GM19467 (cell line): ENCODE measurements around the gene CD82.

Experiments used
- ATAC-seq: cut with Tn5 transposase; IDR thresholded peaks from one replicate; pipeline ENCODE4 v1.9.1; 2021; ENCODE audit warnings: mild to moderate bottlenecking, moderate library complexity; ENCODE audit not compliant: unreplicated experiment

Gene CD82

DNA sequence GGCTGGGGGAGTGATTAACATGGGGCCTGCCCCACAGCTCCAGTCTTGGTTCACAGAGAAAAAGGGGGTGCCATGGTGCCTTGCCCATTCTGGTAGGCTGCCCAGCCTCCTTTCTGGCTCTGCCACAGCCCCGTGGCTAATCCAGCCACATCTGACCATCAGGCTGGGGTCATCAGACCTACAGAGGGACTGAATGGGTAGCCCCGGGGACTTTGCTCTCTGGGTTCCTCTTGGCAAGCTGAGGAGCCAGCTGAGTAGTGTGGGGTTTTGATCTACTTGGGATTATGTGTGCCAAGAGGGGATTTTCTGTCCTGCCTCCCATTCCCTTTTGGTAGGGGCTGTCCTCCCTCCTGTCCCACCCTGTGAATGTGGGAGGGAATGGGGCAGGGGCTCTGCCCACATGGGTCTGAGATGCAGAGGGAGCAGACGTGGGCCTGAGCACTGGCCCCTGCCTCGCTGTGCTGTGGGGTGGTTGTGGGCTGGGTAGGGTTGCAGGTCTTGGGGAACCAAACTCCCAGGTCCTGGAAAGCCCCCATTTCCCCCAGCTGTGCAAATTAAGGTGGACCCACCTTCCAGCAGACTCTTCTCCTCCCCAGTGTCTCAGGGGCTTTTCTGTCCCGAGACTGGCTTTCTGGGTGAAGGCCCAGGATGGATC lies 32.0 kb downstream of the CD82 start:
- ATAC-seq: no peak

DNA sequence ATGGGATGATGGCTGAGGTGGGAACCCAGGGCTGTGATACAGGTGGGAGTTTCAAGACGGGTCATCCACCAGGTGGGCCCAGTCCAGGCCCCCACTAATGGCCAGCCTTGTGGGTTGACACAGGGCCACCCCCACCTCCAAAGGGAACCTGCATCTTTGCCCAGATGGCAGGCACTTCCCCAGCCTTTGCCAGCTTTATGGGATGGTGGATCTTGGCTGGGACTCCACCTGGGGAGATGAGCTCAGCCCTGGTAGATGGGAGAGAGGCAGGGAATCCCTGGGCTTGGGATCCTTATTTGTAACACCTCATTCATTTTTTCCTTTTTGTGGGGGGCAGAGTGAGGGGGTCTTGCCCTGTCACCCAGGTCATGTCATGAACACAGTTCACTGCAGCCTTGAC lies 33.4 kb downstream of the CD82 start:
- no peak for ATAC-seq

DNA sequence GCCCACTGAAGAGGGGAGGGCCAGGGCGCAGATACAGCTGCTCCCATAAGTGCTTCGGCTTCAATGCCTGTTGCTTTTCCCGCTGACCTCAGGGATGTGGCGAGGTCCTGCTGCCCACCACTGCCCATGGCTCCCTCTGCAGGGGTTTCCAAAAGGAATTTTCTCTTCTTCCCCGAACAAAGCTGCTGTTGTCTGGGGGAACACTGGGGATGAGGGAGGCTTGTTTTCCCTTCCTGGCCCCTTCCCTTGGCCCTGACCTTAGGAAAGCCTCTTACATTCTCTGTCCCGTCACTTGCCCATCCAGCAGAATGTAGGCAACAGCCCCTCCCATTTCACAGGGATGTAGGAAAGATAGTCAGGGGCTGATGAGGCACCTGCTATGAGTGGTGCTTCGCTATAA lies 34.8 kb downstream of the CD82 start:
- no peak for ATAC-seq

DNA sequence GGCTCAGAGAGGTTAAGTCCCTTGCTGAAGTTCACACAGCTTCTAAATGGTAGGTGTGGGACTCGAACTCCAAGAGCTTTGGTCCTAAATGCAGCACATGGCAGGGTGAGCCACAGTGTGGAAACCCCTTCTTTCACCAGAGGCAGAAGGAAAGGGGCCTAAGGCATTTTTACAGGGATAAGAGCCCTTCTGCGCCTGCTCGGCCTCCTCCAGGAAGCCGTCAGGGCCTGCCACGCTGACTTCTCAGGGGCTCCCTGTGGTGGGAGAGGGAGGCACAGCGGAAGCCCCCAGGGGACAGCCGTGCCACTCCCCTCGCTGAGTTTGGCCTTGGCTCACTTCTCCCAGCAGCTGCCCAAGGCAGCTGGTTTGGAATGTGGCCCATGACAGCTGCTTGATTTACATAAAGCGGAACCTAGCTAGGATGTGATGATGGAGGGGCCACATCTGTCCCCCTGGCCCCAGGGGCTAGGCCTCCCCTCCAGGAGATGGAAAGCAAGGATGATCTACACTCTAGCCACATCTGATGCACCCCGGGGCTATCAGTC lies 35.4 kb downstream of the CD82 start:
- ATAC-seq: peak; percentile 33

DNA sequence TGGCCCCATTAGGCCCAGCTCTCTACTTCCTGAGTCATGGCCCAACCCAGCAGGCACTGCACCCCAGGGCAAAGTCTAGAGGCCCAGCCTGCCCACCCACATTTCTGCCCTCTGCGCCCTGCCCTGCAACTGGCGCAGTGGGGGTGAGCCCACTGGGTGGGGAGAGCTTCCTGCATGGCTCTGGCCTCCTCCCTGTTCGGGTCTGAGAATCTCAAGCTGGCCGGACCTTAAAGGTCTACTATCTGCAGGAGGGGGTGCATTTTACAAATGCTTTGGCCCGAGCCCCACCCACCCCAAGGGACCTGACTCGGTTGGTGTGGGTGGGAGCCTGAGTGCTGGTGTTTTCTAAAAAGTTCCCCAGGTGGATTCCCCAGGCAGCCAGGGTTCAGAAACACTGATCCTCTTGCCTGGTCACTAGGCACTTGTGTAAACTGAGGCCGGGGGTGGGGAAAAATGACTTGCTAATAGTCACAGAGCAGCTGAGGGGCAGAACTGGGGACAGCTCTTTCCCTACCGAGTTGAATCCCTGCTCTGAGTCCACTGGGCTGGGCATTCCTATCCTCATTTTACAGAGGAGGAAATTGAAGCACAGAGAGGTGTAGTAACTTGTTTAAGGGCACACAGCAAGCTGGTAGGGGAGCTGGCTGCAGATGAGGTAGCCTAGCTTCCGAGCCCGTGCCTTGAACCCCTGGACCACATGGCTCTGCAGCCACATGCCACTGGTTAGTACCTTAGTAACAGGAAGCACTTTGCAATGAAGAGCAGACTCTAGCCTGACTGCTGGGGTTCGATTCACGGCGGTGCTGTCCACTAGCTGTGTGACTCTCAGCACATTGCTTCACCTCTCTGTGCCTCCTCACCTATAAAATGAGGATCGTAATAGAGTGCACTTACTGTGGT lies 36.3 kb downstream of the CD82 start:
- peak; percentile 26 for ATAC-seq

DNA sequence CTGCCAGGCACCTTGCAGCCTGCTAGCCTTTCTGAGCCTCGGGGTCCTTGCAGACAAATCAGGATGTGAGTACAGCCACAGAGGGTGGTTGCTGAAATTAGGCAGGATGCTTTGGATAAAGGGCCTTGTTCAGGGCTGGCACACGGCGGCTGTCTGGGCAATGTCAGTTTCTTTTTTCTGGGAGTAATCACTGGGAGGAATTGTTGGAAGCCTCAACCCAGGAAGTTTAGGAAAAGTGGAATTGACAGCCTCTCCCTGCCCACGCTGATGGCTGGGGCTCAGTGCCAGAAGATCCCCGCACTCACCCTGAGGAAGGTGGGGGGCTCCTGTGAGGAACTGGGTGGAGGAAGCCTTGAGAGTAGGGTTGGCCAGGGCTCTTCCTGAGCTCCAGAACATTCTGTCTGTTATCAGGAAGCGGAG lies 37.4 kb downstream of the CD82 start:
- no peak for ATAC-seq

DNA sequence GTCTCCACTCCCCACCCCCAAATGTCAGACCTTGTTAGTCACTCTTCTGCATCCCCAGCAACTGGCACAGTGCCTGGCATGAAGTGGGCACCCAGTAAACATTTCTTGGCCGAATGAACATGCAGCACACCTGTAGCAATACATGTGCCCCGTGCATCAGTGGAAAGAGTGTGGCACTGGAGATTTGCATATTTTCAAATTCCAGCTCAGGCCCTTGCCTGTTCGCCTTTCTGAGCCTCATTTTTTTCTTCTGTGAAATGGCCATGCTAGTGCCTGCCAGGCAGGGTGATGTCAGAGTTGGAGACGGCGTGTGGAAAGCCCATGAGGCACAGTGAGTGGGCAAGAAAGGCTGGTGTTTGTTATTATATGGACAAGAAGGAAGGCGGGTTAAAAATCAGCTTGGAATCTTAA lies 38.7 kb downstream of the CD82 start:
- ATAC-seq: no peak

DNA sequence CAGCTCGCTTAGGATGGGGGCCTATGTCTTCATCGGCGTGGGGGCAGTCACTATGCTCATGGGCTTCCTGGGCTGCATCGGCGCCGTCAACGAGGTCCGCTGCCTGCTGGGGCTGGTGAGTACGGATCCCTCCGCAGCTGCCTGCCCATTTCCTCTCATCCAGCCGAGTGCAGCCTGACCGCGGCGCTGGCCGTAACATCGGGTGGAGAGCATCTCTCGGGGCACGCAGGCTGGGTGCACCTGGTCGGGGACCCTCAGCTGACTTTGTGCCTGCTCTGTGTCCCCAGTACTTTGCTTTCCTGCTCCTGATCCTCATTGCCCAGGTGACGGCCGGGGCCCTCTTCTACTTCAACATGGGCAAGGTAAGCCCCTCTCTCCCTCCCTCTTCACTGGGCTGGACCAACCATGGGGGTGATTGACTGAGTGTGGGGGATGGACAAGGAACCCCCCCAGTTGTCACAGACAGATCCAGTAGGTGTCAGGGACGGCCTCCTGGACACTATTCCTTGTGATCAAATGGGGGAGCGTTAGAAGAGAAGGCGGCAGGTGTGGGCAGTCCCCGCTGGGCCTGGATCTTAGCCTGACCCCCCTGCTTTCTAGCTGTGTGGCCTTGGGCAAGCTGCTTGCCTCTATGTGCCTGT lies 39.7 kb downstream of the CD82 start:
- ATAC-seq: no peak

DNA sequence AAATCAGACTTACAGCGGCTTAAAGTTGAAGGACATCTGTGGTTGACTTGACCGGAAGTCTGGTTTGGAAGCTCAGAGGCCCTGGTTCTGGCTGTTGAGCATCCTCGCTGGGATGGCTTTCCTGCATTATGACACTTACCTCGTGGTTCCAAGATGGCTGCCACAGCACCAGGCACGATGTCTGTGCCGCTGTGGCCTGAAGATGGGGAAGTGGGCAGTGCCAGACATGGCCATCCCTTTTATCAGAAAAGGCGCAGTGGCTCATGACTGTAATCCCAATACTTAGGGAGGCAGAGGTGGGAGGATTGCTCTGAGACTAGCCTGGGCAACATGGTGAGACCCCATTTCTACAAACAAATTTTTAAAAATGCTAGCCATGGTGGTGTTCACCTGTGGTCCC lies 40.5 kb downstream of the CD82 start:
- no peak for ATAC-seq

DNA sequence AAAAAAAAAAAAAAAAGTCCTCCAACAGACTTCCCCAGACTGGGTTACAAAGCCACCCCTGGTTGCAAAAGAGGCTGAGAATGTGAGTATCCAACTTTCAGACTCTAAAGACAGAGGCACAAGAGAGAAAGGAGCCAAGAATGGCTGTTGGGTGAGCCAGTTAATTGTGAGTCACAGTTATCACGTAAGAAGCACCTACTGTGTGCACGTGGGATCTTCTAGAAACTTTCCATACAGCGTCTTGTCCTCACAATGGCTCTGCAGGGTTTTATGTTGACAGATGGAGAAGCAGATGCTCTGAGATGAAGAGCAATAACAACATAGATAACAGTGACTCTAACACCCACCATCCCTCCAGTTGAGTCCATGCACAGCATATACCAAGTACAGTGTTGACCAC lies 41.0 kb downstream of the CD82 start:
- no peak for ATAC-seq

DNA sequence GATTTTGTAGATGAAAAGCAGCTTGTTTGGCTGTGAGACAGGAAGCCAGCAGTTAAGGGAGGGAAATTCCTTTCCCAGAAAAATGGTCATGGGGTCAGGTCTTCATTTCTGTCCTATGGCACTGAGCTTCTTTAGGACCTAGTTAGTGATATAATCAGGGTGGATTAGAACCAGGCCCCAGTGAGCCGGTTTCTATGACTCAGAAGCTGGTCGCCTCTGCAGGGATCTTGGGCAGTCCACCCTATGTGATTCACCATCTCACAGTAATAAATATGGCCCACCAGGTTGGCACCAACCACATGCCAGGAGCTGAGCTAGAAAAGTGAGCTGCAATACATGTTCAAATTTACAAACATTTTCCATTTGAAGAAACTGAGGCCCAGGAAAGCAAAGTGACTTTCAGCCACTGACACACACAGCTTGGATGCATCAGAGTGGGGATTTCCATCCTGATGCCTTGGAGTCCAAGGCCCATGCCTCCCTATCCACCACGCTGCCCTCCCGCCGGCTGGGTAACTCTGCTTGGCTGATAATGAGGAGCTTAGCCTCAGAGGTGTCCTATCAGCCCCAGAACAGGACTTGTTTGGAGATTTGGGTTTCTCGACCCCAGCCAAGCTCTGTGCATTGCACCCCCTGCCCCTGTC lies 42.0 kb downstream of the CD82 start:
- no peak for ATAC-seq

DNA sequence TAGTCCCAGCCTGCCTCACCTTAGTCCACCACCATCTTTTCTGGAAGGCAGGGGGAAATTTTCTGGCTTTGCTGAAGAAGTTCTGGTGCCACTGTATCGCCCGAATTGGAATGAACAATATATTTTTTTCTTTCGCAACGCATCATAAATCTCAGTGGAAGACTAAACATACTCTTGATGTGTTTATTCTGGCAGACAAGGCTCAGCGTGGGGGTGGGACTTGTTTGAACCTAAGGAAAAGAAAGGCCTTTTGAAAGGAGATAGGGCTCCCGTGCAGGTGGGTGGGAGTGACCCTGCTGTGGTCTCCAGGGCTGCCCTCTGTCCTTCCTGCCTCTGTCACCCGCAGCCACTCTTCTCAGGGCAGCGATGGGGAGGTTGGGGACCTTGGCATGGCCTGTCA lies 42.5 kb downstream of the CD82 start:
- ATAC-seq: no peak

DNA sequence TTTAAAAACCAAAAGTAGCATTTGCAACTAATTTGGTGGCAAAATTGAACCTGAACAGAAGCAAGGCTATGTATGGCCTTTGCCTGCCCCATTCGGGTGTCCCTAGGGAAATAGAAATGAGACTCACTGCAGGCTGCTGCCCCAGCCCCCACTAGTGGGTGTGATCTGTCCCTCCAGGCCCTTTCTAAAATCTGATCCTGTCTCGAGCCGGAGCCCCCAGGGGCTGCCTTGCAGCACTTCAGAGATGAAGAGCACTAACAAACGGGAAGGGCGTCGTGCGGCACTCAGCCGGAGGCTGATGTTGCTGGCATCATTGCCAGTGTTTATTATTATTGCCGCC lies 43.2 kb downstream of the CD82 start:
- ATAC-seq: no peak

DNA sequence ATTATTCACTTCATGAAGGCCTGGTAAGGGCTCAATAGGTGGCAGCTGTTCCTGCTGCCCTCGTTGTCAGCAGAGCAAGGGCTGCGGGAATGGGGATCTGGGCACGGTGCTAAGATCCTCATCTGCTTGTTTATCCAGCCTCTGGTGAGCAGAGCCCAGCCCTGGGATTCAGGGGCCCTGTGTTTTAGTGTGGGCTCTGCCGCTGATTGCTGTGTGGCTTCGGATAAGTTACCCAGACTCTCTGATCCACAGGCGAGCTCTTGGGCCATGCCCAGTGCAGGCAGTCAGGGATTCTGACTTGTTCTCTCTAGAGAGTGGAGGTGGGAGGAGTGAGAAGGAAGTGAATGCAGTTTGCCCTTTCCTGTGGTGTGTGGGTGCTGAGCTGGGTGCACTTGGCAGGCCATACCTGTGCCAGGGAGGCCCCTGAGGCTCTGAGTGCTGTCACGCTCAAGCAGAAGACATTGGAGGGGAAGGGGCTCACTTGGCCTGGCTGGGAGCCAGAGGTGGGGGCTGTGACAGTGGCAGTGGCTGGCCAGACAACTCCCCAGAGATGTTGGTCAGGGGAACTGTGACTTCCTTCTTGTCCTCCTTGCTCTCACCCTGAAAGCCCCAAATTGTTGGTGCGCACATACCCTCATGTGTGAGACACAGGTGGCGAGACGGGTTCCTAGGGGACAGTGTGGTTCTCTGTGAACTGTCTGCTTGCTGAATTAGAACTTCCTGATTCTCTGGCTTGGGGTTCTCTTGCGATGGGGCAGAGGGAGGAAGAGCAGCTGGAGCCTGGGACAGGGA lies 43.7 kb downstream of the CD82 start:
- peak; percentile 40 for ATAC-seq

DNA sequence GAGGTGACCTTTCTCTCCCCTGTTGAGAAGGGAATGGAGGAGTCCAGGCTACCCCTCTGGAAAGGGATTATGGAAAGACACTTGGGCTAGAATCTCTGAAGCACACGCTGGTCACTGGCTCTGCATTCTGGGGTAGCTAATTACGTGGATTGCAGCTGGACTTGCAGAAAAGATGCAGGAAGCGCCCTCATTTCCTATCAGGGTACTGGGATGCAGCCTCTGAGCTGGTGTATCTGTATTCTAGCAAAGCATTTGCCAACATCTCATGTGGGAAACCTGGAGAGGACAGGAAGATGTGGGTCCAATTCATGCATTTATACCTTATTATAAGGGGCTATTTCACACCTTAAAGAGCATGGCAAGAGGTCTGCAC lies 44.3 kb downstream of the CD82 start:
- no peak for ATAC-seq

DNA sequence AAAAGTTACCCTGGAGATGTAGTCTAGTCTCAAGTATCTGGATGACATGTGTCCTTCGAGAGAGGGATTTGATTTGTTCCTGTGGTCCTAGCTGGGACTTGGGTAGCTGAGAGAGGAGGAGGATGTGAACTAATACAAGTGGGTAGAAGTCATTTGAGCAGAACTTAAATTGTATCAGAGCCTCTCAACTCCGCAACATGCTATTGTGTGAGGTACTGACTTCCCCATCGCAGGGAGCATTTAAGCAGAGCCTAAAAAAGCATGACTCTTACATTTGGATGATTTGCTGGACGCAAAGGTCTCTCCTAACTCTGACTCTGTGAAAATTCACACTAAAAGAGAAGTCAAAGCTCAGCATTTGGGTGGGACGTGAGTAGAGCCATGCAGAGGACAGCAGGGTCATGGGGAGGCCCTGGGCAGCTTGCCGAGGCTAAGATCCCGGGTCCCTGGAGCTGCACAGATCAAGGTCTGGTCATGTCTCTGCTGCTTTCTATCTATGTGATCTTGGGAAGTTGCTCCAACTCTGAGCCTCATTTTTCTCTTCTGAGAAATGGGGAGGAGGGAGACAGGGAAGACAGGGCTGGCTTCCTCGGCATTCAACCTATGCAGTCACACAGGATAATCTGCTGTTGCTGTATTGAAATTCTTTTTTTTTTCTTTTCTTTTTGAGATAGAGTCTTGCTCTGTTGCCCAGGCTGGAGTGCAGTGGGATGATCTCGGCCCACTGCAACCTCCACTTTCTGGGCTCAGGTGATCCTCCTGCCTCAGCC lies 44.9 kb downstream of the CD82 start:
- ATAC-seq: no peak

DNA sequence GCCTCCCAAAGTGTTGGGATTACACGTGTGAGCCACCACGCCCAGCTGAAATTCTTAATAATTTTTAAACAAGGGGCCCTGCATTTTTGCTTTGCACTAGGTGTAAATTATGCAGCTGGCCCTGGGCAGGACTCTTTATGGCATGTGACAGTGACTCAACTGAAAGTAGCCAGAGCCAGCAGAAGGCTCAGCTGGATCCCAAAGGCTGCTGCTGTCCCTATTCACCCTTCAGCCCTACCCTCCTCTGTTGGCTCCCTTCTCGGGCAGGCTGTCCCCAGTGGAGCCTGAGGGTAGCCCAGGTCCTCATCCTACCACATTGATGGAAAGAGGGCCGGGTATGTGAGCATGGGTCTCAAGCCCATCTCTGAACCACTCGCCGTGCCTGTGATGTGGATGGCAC lies 45.6 kb downstream of the CD82 start:
- ATAC-seq: no peak

DNA sequence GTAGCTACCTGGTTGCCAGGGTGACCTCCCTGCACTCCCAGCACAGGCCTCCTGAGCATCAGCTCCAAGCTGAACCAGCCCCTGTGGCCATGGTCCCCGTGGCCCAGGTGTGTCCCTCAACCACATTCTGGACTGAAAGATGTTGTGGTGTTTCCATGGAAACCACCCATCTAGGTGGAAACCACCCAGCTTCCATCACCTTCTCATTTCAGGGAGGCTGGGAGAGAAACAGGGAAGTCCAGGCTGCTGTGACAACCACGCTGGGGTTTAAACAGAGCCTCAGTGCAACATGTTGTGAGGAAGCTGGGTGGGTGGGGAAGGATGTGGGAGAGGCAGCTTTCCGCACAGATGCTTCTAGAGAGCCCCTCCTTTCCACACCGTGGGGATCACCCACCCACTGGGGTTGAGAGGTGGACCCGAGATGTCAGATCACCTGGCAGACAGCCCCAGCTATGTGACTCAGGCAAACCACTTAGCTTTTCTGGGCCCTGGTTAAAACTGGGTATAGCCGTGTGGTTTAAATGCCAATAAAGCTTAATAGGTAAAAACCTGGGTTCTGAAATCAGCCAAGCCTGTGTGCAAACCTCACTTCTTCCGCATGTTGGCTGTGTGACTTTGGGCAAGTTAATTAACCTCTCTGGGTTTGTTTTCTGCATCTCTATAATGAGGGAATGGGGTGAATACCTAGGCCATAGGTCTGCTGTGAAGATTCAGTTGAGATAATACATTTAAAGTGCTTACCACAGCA lies 46.4 kb downstream of the CD82 start:
- peak; percentile 41 for ATAC-seq

DNA sequence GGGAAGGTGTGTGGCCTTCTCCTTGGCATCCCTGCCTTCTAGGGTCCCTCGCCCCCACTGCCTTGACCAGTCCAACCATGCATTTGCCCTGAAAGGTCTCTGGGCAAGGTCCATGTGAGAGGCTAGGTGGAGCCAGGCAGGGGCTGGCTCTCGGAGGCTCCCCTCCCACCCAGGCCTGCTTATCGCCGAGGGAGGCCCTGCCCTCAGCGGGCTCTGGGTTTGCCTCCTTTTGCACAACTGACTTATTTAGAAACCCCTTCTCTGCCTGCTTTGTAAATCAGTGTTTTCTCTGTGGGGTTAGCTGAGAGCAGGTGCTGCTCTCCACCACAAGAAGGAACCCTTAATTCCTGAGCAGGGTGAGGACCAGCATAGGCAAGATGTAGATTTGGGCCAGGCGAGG lies 47.7 kb downstream of the CD82 start:
- no peak for ATAC-seq
